ENCODE results near the gene TFR2.

TFR2 gene

GRCh38 chr7:100679927-100680575 lies 38.7 kb upstream of the TFR2 start:
- Histone ChIP-seq H3K4me2 (ENCODE audit: low read depth, low read length, poor library complexity, severe bottlenecking) (no peak overlapping the region), H3K36me3 (ENCODE audit: insufficient read depth, low read length) (peaks cover 83% of the 10 kb centered on the region; the same call in 1 of the 2 replicates), H2AFZ (ENCODE audit: low read length) (no peak overlapping the region), H3K79me2 (ENCODE audit: insufficient read depth, low read length) (peaks cover 24% of the 10 kb centered on the region), H3K4me3 (ENCODE audit: low read length, poor library complexity, severe bottlenecking) (no peak overlapping the region), H3K9me3 (ENCODE audit: insufficient read depth, low read depth, low read length) (no peaks in the 10 kb centered on the region), H3K27me3 (ENCODE audit: insufficient read depth, low read length, poor library complexity, severe bottlenecking) (no peaks in the 10 kb centered on the region), H3K9ac (ENCODE audit: low read depth, low read length, poor library complexity, severe bottlenecking) (no peak overlapping the region), H4K20me1 (ENCODE audit: insufficient read depth, low read length, poor library complexity, severe bottlenecking) (peaks cover 50% of the 10 kb centered on the region), H3K9me2 (replicated peaks; ENCODE audit: low read depth, low read length) (no peaks in the 10 kb centered on the region), H3K4me1 (ENCODE audit: insufficient read depth, low read length, poor library complexity, severe bottlenecking) (peaks cover 7% of the 10 kb centered on the region), H3F3A (ENCODE audit: low read depth) (no peaks in the 10 kb centered on the region; the same call in 1 of the 2 replicates)
- TF ChIP-seq CTCF (conservative IDR thresholded peaks at IDR 0.05; ENCODE audit: low read length) (no peak), EZH2phosphoT487 (IDR thresholded peaks at IDR 0.05; ENCODE audit: borderline replicate concordance) (no peak)

GRCh38 chr7:100679129-100679926 lies 38.0 kb upstream of the TFR2 start:
- H2AFZ ChIP-seq (ENCODE audit: low read length): no peak overlapping the region
- peaks cover 31% of the 10 kb centered on the region for H3K79me2 ChIP-seq (ENCODE audit: insufficient read depth, low read length)
- H3K4me2 ChIP-seq (ENCODE audit: low read depth, low read length, poor library complexity, severe bottlenecking): no peak overlapping the region
- H3K27me3 ChIP-seq (ENCODE audit: insufficient read depth, low read length, poor library complexity, severe bottlenecking): no peaks in the 10 kb centered on the region
- peaks cover 56% of the 10 kb centered on the region for H4K20me1 ChIP-seq (ENCODE audit: insufficient read depth, low read length, poor library complexity, severe bottlenecking)
- no peaks in the 10 kb centered on the region; the same call in 1 of the 2 replicates for H3F3A ChIP-seq (ENCODE audit: low read depth)
- H3K36me3 ChIP-seq (ENCODE audit: insufficient read depth, low read length): peaks cover 75% of the 10 kb centered on the region; the same call in 1 of the 2 replicates
- TF ChIP-seq CTCF (conservative IDR thresholded peaks at IDR 0.05; ENCODE audit: low read length): no peak
- TF ChIP-seq EZH2phosphoT487 (IDR thresholded peaks at IDR 0.05; ENCODE audit: borderline replicate concordance): no peak
- H3K9ac ChIP-seq (ENCODE audit: low read depth, low read length, poor library complexity, severe bottlenecking): no peak overlapping the region
- no peaks in the 10 kb centered on the region for H3K9me2 ChIP-seq (replicated peaks; ENCODE audit: low read depth, low read length)
- H3K4me3 ChIP-seq (ENCODE audit: low read length, poor library complexity, severe bottlenecking): no peak overlapping the region
- no peaks in the 10 kb centered on the region for H3K9me3 ChIP-seq (ENCODE audit: insufficient read depth, low read depth, low read length)
- H3K4me1 ChIP-seq (ENCODE audit: insufficient read depth, low read length, poor library complexity, severe bottlenecking): peaks cover 7% of the 10 kb centered on the region

GRCh38 chr7:100678291-100678984 lies 37.1 kb upstream of the TFR2 start:
- H3K36me3 ChIP-seq (ENCODE audit: insufficient read depth, low read length): peaks cover 68% of the 10 kb centered on the region; the same call in 1 of the 2 replicates
- H3F3A ChIP-seq (ENCODE audit: low read depth): no peaks in the 10 kb centered on the region; the same call in 1 of the 2 replicates
- no peak overlapping the region for H3K4me2 ChIP-seq (ENCODE audit: low read depth, low read length, poor library complexity, severe bottlenecking)
- no peak overlapping the region for H3K4me3 ChIP-seq (ENCODE audit: low read length, poor library complexity, severe bottlenecking)
- H3K9ac ChIP-seq (ENCODE audit: low read depth, low read length, poor library complexity, severe bottlenecking): no peak overlapping the region
- no peaks in the 10 kb centered on the region for H3K9me2 ChIP-seq (replicated peaks; ENCODE audit: low read depth, low read length)
- H3K4me1 ChIP-seq (ENCODE audit: insufficient read depth, low read length, poor library complexity, severe bottlenecking): peaks cover 7% of the 10 kb centered on the region
- no peaks in the 10 kb centered on the region for H3K9me3 ChIP-seq (ENCODE audit: insufficient read depth, low read depth, low read length)
- no peaks in the 10 kb centered on the region for H3K27me3 ChIP-seq (ENCODE audit: insufficient read depth, low read length, poor library complexity, severe bottlenecking)
- TF ChIP-seq CTCF (conservative IDR thresholded peaks at IDR 0.05; ENCODE audit: low read length) (no peak), EZH2phosphoT487 (IDR thresholded peaks at IDR 0.05; ENCODE audit: borderline replicate concordance) (no peak)
- H4K20me1 ChIP-seq (ENCODE audit: insufficient read depth, low read length, poor library complexity, severe bottlenecking): peaks cover 58% of the 10 kb centered on the region
- H2AFZ ChIP-seq (ENCODE audit: low read length): no peak overlapping the region
- peaks cover 38% of the 10 kb centered on the region for H3K79me2 ChIP-seq (ENCODE audit: insufficient read depth, low read length)
